Stomach (tissue), 4 donors: ENCODE data around the gene DOCK4.

ENCODE experiments used
- CTCF ChIP-seq, 7 experiments: fragments of 450-650 bp in 4 of 7; fragments of 200-600 bp in 3 of 7; sonication (generic) in 3 of 7; IDR thresholded peaks; one replicate each; pipeline ENCODE4 v1.5.1; 2016 to 2019; ENCODE audit warnings: antibody characterized with exemption in 7 of 7, control low read depth in 2 of 7, mild to moderate bottlenecking in 1 of 7
- EP300 ChIP-seq: sonication (generic); formaldehyde crosslinking; IDR thresholded peaks from one replicate; pipeline ENCODE4 v1.6.1; 2017; ENCODE audit warnings: antibody characterized with exemption
- POLR2A ChIP-seq, 4 donors: fragments of 450-650 bp; IDR thresholded peaks; one replicate each; pipeline ENCODE4 v1.6.1; 2016; ENCODE audit warnings: antibody characterized with exemption in 4 of 4, control low read depth in 2 of 4, mild to moderate bottlenecking in 1 of 4, moderate library complexity in 1 of 4
- POLR2AphosphoS5 ChIP-seq, 3 donors: sonication (generic); formaldehyde crosslinking; IDR thresholded peaks; one replicate each; pipeline ENCODE4 v1.6.1; 2016; ENCODE audit warnings: antibody characterized with exemption in 3 of 3

- no peak for TF ChIP-seq CTCF (IDR thresholded peaks at IDR 0.05)
- TF ChIP-seq POLR2A (IDR thresholded peaks at IDR 0.05) = no peak
- TF ChIP-seq POLR2AphosphoS5 (IDR thresholded peaks at IDR 0.05) = no peak
- TF ChIP-seq EP300 = no peak
These were observed 291.9 kb downstream of the DOCK4 start for GRCh38 chr7:111914291-111914690.
